ENCODE measurements around the gene ARNT2.

- no peak for TF ChIP-seq POLR2AphosphoS5 (IDR thresholded peaks at IDR 0.05; ENCODE audit: low read depth)
- no peak for TF ChIP-seq CTCF (conservative IDR thresholded peaks at IDR 0.05; ENCODE audit: low read depth in 2 of 2)
- no peak for TF ChIP-seq EZH2phosphoT487 (IDR thresholded peaks at IDR 0.05; ENCODE audit: unreplicated experiment)
Measured at GRCh38 chr15:80414546-80415357, 10.6 kb downstream of the ARNT2 start.
